CD4-positive, CD25-positive, alpha-beta regulatory T cell (primary cell): ENCODE measurements around the gene FAM111A. TPM values are rescaled to one million over a fixed set of nuclear protein-coding genes. Genes with fewer than 3 reads are reported as not detected.

Experiments
- ATAC-seq, 2 donors: fragments of 150-1000 bp; cut with Tn5 transposase; one replicate each; pipeline ENCODE4 v1.10.0; 2021; ENCODE audit warnings: low read depth in 2 of 2, moderate number of reproducible peaks in 2 of 2, moderate library complexity in 1 of 2
- DNase-seq, 3 donors: peaks; one replicate each; pipeline versions ENCODE4 v3.0.0 to v3.0.0-alpha.2; 2012 to 2022; ENCODE audit warnings: mixed read lengths in 1 of 3
- H3K27ac ChIP-seq: one replicate; pipeline ENCODE4 v1.7.0; 2013; ENCODE audit warnings: mild to moderate bottlenecking, low read length; ENCODE audit not compliant: insufficient read depth, poor library complexity, severe bottlenecking
- H3K27me3 ChIP-seq: one replicate; pipeline ENCODE4 v1.7.0; 2013; ENCODE audit warnings: low read length; ENCODE audit not compliant: control insufficient read depth, insufficient read depth
- H3K36me3 ChIP-seq: one replicate; pipeline ENCODE4 v1.7.0; 2013; ENCODE audit warnings: mild to moderate bottlenecking, low read length, moderate library complexity; ENCODE audit not compliant: control insufficient read depth, insufficient read depth
- H3K4me1 ChIP-seq: 2 replicates; pipeline ENCODE4 v1.7.0; 2013; ENCODE audit warnings: mild to moderate bottlenecking, low read length; ENCODE audit not compliant: insufficient read depth, control insufficient read depth, poor library complexity, severe bottlenecking
- H3K4me3 ChIP-seq: one replicate; pipeline ENCODE4 v1.7.0; 2013; ENCODE audit warnings: low read depth, mild to moderate bottlenecking, low read length, moderate library complexity
- H3K9me3 ChIP-seq, 2 experiments: 1 replicate in 1 of 2; 2 replicates in 1 of 2; pipeline ENCODE4 v1.7.0; 2013; ENCODE audit warnings: low read length in 2 of 2, mild to moderate bottlenecking in 1 of 2, moderate library complexity in 1 of 2; ENCODE audit not compliant: control insufficient read depth in 2 of 2
- H3K27ac Mint-ChIP-seq, 3 donors: one replicate each; pipeline ENCODE4 v1.8.0; 2020 to 2022; ENCODE audit warnings: mild to moderate bottlenecking in 3 of 3, mixed read lengths in 3 of 3, moderate library complexity in 2 of 3
- H3K27me3 Mint-ChIP-seq: one replicate; pipeline ENCODE4 v1.8.0; 2022; ENCODE audit warnings: mild to moderate bottlenecking, mixed read lengths
- H3K36me3 Mint-ChIP-seq: one replicate; pipeline ENCODE4 v1.8.0; 2020; ENCODE audit warnings: mixed read lengths
- H3K4me1 Mint-ChIP-seq, 4 donors: one replicate each; pipeline ENCODE4 v1.8.0; 2020 to 2022; ENCODE audit warnings: mixed read lengths in 4 of 4, mild to moderate bottlenecking in 1 of 4
- H3K4me3 Mint-ChIP-seq, 4 donors: one replicate each; pipeline ENCODE4 v1.8.0; 2020 to 2022; ENCODE audit warnings: mild to moderate bottlenecking in 4 of 4, mixed read lengths in 4 of 4, moderate library complexity in 3 of 4
- H3K9me3 Mint-ChIP-seq, 7 donors: one replicate each; pipeline ENCODE4 v1.8.0; 2020 to 2022; ENCODE audit warnings: mixed read lengths in 7 of 7, mild to moderate bottlenecking in 3 of 7, moderate library complexity in 2 of 7
- polyA plus RNA-seq, 4 donors: library from polyadenylated mRNA; unstranded; fragments of 300-500 nt; fragmentation: Illumina TruSeq; gene quantifications; one replicate each; pipeline ENCODE4 v1.2.3, GENCODE V29; 2021
- total RNA-seq: library from RNA; stranded (reverse); gene quantifications from one replicate; pipeline ENCODE4 v1.2.3, GENCODE V29; 2022

Gene FAM111A
- total and polyA plus RNA-seq, 5 donors from 2014 or later: 28.6 to 73.4 (median 33.4) TPM

DNA sequence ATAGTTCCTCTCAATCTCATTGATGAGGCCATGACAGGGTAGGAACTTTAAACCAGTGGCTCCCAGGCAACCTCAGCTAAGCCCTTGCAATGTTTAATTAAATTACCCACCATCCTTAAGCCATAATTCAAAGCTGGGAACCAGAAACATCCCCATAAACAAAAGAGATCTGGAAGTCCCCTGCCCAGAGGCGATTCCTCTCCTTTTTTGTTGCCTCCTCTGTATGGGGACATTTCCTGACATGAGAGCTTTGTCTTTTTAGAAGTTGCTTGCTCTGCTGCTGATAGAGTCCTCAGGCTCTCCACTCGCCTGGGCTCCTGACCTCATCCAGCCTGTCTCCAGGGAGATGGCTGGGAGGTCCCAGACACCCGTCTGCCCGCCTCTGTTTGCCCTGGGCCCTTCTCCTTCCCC lies 32.4 kb downstream of the FAM111A start:
- peaks cover 20% of the 10 kb centered on the region for H3K4me1 ChIP-seq
- peaks cover 0 to 8% (median 1%) of the 10 kb centered on the region in 4 donors for H3K4me1 Mint-ChIP-seq
- no peak overlapping the region for H3K27ac ChIP-seq
- peaks cover 3% of the 10 kb centered on the region for H3K27me3 ChIP-seq
- DNase-seq (no peak), ATAC-seq (no peak)
- peaks cover 0 to 5% (median 0%) of the 10 kb centered on the region in 7 donors for H3K9me3 Mint-ChIP-seq
- no peaks in the 10 kb centered on the region for H3K36me3 ChIP-seq
- H3K27ac Mint-ChIP-seq: no peak overlapping the region
- H3K4me3 ChIP-seq: no peak overlapping the region
- H3K9me3 ChIP-seq: peaks cover 0 to 2% of the 10 kb centered on the region in 2 experiments
- no peaks in the 10 kb centered on the region for H3K36me3 Mint-ChIP-seq
- H3K4me3 Mint-ChIP-seq: peak overlapping the region in 2 of 4 donors; percentile 50 to 71
- H3K27me3 Mint-ChIP-seq: peaks cover 37% of the 10 kb centered on the region

- Mint-ChIP-seq H3K27ac (no peak overlapping the region), H3K9me3 (peaks cover 0 to 5% (median 0%) of the 10 kb centered on the region in 7 donors), H3K4me3 (no peak overlapping the region), H3K4me1 (peaks cover 0 to 8% (median 1%) of the 10 kb centered on the region in 4 donors), H3K27me3 (peaks cover 45% of the 10 kb centered on the region), H3K36me3 (no peaks in the 10 kb centered on the region)
- no peak for DNase-seq
- no peak overlapping the region for H3K4me3 ChIP-seq
- H3K27ac ChIP-seq: no peak overlapping the region
- peaks cover 3% of the 10 kb centered on the region for H3K27me3 ChIP-seq
- H3K4me1 ChIP-seq: peaks cover 18% of the 10 kb centered on the region
- H3K36me3 ChIP-seq: no peaks in the 10 kb centered on the region
- peaks cover 0 to 2% of the 10 kb centered on the region in 2 experiments for H3K9me3 ChIP-seq
- ATAC-seq: no peak
These were observed 33.7 kb downstream of the FAM111A start for GRCh38 chr11:59176330-59176729.

- no peak overlapping the region for H3K4me3 Mint-ChIP-seq
- peaks cover 40% of the 10 kb centered on the region for H3K27me3 Mint-ChIP-seq
- ATAC-seq (no peak), DNase-seq (no peak)
- peaks cover under 1% of the 10 kb centered on the region for H3K4me1 ChIP-seq
- no peak overlapping the region for H3K4me3 ChIP-seq
- H3K9me3 ChIP-seq: peaks cover 0 to 2% of the 10 kb centered on the region in 2 experiments
- H3K27me3 ChIP-seq: peaks cover 3% of the 10 kb centered on the region
- peaks cover 0 to 5% (median 0%) of the 10 kb centered on the region in 7 donors for H3K9me3 Mint-ChIP-seq
- no peaks in the 10 kb centered on the region for H3K36me3 Mint-ChIP-seq
- peaks cover 0 to under 1% (median 0%) of the 10 kb centered on the region in 4 donors for H3K4me1 Mint-ChIP-seq
- no peak overlapping the region for H3K27ac ChIP-seq
- H3K27ac Mint-ChIP-seq: no peak overlapping the region
- H3K36me3 ChIP-seq: no peaks in the 10 kb centered on the region
These were observed 35.7 kb downstream of the FAM111A start for GRCh38 chr11:59178402-59178801.

DNA sequence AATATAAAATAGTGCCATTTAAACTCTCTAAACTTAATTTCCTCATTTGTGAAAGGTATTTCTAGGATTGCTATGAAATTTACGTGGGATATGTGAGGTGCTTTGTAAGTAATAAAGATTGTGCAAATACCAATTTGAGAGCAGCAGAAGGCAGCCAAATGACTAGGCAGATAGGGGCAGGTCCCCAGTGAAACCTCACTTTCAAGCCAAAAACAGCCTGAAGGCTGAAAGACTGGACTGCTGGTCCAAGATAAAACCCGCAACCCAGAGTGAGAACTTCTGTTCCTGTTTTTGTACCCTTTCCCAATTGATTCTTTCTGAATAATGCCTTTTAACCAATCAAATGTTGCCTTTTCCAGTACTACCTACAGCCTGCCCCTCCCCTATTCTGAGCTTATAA lies 36.5 kb downstream of the FAM111A start:
- no peaks in the 10 kb centered on the region for H3K4me1 Mint-ChIP-seq
- peaks cover 0 to 5% (median 0%) of the 10 kb centered on the region in 7 donors for H3K9me3 Mint-ChIP-seq
- H3K4me3 Mint-ChIP-seq: no peak overlapping the region
- Histone ChIP-seq H3K4me1 (no peaks in the 10 kb centered on the region), H3K27me3 (peaks cover 2% of the 10 kb centered on the region), H3K27ac (no peak overlapping the region), H3K9me3 (peaks cover 0 to 2% of the 10 kb centered on the region in 2 experiments), H3K36me3 (no peaks in the 10 kb centered on the region), H3K4me3 (no peak overlapping the region)
- peaks cover 33% of the 10 kb centered on the region for H3K27me3 Mint-ChIP-seq
- ATAC-seq: no peak
- no peaks in the 10 kb centered on the region for H3K36me3 Mint-ChIP-seq
- H3K27ac Mint-ChIP-seq: no peak overlapping the region
- DNase-seq: no peak

- H3K36me3 ChIP-seq: no peaks in the 10 kb centered on the region
- Mint-ChIP-seq H3K9me3 (peaks cover 0 to 5% (median 0%) of the 10 kb centered on the region in 7 donors), H3K27me3 (peaks cover 26% of the 10 kb centered on the region), H3K4me3 (no peak overlapping the region), H3K27ac (no peak overlapping the region), H3K36me3 (no peaks in the 10 kb centered on the region), H3K4me1 (no peaks in the 10 kb centered on the region)
- H3K27me3 ChIP-seq: peaks cover 2% of the 10 kb centered on the region
- ATAC-seq (no peak), DNase-seq (no peak)
- no peak overlapping the region for H3K27ac ChIP-seq
- H3K4me1 ChIP-seq: no peaks in the 10 kb centered on the region
- no peak overlapping the region for H3K4me3 ChIP-seq
- H3K9me3 ChIP-seq: peaks cover 0 to 2% of the 10 kb centered on the region in 2 experiments
These were observed 37.6 kb downstream of the FAM111A start for GRCh38 chr11:59180168-59180776.

DNA sequence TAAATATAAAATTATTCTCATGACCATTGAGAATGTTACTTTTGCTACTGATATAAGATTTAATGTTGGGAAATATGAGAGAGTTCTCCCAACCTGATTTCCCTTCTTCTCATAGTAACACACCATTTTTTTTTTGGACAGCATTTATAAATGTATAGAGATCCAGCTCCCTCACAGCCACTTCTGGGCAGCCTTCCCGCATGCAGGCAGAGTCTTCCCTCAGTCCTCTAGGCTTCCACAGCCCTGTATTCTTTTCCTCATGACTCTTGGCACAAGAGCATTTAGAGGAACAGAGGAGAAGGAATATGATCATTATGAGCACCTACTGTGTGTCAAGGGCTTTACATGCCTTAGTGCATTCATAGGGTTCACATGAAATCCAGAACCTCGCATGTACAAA lies 38.3 kb downstream of the FAM111A start:
- peaks cover 0 to 2% of the 10 kb centered on the region in 2 experiments for H3K9me3 ChIP-seq
- peaks cover 2% of the 10 kb centered on the region for H3K27me3 ChIP-seq
- H3K4me3 ChIP-seq: no peak overlapping the region
- H3K27ac Mint-ChIP-seq: no peak overlapping the region
- no peak overlapping the region for H3K4me3 Mint-ChIP-seq
- no peak overlapping the region for H3K27ac ChIP-seq
- ATAC-seq (no peak), DNase-seq (no peak)
- peaks cover 21% of the 10 kb centered on the region for H3K27me3 Mint-ChIP-seq
- H3K36me3 ChIP-seq: no peaks in the 10 kb centered on the region
- no peaks in the 10 kb centered on the region for H3K4me1 Mint-ChIP-seq
- H3K9me3 Mint-ChIP-seq: peaks cover 0 to 5% (median 0%) of the 10 kb centered on the region in 7 donors
- H3K36me3 Mint-ChIP-seq: no peaks in the 10 kb centered on the region
- no peaks in the 10 kb centered on the region for H3K4me1 ChIP-seq

GRCh38 chr11:59181746-59182456 lies 39.2 kb downstream of the FAM111A start:
- ATAC-seq (no peak), DNase-seq (no peak)
- Histone ChIP-seq H3K27me3 (peaks cover under 1% of the 10 kb centered on the region), H3K36me3 (no peaks in the 10 kb centered on the region), H3K9me3 (peaks cover 0 to 2% of the 10 kb centered on the region in 2 experiments), H3K4me3 (no peak overlapping the region), H3K27ac (no peak overlapping the region), H3K4me1 (no peaks in the 10 kb centered on the region)
- Mint-ChIP-seq H3K4me3 (no peak overlapping the region), H3K36me3 (no peaks in the 10 kb centered on the region), H3K4me1 (no peaks in the 10 kb centered on the region), H3K27me3 (peaks cover 18% of the 10 kb centered on the region), H3K27ac (no peak overlapping the region), H3K9me3 (peaks cover 0 to 5% (median 0%) of the 10 kb centered on the region in 7 donors)
